ENCODE measurements around the gene WDFY1.

Gene WDFY1

DNA sequence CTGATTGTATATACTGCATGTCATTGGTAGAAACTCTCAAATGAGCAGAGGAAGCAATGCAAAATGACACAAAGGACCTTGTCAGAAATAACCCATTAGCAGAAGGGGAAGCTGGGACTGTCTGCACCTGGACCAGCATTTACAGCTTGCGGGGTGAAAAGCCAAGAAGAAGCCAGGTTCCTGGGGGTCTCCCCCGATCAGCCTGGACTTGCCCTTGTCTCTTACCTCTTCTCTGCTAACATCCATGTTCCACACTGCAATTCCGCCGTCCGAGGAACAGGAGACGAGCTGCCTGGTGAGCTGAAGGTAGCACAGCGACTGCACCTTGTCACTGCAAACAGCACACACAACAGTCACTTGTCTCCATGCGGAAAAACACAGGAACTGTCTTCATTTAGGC lies 51.1 kb downstream of the WDFY1 start:
- in situ Hi-C loops (cut with HindIII; ENCODE audit: low sequenced_read_pairs), result no loop called here
- TF ChIP-seq, protein P1, sequence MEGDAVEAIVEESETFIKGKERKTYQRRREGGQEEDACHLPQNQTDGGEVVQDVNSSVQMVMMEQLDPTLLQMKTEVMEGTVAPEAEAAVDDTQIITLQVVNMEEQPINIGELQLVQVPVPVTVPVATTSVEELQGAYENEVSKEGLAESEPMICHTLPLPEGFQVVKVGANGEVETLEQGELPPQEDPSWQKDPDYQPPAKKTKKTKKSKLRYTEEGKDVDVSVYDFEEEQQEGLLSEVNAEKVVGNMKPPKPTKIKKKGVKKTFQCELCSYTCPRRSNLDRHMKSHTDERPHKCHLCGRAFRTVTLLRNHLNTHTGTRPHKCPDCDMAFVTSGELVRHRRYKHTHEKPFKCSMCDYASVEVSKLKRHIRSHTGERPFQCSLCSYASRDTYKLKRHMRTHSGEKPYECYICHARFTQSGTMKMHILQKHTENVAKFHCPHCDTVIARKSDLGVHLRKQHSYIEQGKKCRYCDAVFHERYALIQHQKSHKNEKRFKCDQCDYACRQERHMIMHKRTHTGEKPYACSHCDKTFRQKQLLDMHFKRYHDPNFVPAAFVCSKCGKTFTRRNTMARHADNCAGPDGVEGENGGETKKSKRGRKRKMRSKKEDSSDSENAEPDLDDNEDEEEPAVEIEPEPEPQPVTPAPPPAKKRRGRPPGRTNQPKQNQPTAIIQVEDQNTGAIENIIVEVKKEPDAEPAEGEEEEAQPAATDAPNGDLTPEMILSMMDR (IDR thresholded peaks at IDR 0.05; ENCODE audit: low read depth, low read length), result no peak
- no peak for DNase-seq (ENCODE audit: low read depth, low spot score)
- H3K4me3 ChIP-seq (ENCODE audit: low read depth, low read length), result no peak overlapping the region

DNA sequence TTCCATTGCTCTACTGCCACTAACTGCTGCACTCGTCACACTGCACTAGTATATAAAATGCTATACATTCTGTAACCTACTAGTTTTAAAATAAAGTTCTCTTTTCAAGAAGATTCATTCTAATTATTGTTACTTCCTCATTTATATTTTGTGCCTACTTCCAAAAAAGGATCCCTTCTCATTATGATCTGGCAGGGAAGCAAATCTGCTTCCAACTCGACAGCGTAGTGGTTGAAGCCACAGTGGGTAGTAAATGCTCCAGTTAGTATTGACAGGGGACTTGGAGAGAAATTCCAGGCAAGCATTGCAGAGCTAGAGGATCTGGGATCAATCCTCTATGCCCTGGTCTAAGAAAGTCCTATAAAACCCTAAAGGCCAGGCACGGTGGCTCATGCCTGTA lies 54.4 kb downstream of the WDFY1 start:
- H3K4me3 ChIP-seq (ENCODE audit: low read depth, low read length), result no peak overlapping the region
- TF ChIP-seq, protein P1 (IDR thresholded peaks at IDR 0.05; ENCODE audit: low read depth, low read length), result no peak
- no peak for DNase-seq (ENCODE audit: low read depth, low spot score)
- in situ Hi-C loops (cut with HindIII; ENCODE audit: low sequenced_read_pairs), result no loop called here

DNA sequence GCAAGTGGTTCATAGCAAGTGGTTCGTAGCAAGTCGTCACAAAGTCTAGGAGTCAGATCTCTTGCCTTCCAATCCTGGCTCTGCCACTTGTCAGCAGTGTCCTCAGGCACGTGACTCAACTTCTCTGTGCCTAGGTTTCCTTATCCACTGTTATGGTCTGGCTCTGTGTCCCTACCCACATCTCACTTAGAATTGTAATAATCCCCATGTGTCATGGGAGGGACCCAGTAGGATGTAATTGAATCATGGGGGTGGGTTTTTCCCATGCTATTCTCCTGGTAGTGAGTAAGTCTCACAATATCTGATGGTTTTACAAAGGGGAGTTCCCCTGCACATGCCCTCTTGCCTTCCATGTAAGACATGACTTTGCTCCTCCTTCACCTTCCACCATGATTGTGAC lies 55.9 kb downstream of the WDFY1 start:
- in situ Hi-C loops (cut with HindIII; ENCODE audit: low sequenced_read_pairs), result no loop called here
- DNase-seq (ENCODE audit: low read depth, low spot score), result no peak
- TF ChIP-seq, protein P1 (IDR thresholded peaks at IDR 0.05; ENCODE audit: low read depth, low read length), result no peak
- no peak overlapping the region for H3K4me3 ChIP-seq (ENCODE audit: low read depth, low read length)

DNA sequence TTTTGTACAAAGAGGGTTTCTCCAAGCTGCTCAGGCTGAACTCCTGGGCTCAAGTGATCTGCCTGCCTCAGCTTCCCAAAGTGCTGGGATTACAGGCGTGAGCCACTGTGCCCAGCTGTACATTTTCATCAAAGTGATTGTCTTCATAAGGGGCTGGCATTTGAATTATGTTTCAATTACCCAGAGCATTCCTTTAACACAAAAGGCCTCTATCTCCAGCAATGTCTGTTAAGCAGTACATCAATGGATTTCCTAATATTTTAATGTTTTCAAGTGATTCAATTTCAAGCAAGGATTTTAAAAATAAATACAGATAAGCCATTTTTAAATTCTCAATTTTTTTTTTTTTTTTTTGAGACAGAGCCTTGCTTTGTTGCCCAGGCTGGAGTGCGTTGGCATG lies 56.9 kb downstream of the WDFY1 start:
- TF ChIP-seq, protein P1 (IDR thresholded peaks at IDR 0.05; ENCODE audit: low read depth, low read length), result no peak
- no peak overlapping the region for H3K4me3 ChIP-seq (ENCODE audit: low read depth, low read length)
- in situ Hi-C loops (cut with HindIII; ENCODE audit: low sequenced_read_pairs), result no loop called here
- no peak for DNase-seq (ENCODE audit: low read depth, low spot score)

DNA sequence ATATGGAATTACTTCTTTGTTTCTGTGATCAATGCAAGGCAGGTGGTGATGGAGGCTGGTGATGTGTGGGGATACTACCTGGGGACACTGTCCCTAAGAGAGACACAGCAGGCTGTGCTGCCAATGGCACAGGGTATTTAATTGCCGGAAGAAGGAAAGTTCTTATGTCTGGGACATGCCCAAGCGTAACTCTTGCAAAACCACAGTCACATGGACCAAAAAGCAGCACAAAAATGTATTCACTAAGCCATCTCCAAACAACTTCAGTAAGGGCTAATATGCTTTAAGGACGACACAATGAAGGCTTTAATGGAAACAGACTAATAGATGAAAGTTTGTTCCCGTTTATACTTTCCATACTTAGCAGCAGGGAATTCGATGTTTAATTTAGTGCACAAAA lies 58.0 kb downstream of the WDFY1 start:
- TF ChIP-seq, protein P1 (IDR thresholded peaks at IDR 0.05; ENCODE audit: low read depth, low read length), result no peak
- in situ Hi-C loops (cut with HindIII; ENCODE audit: low sequenced_read_pairs), result no loop called here
- DNase-seq (ENCODE audit: low read depth, low spot score), result peak; percentile 31
- H3K4me3 ChIP-seq (ENCODE audit: low read depth, low read length), result no peak overlapping the region

DNA sequence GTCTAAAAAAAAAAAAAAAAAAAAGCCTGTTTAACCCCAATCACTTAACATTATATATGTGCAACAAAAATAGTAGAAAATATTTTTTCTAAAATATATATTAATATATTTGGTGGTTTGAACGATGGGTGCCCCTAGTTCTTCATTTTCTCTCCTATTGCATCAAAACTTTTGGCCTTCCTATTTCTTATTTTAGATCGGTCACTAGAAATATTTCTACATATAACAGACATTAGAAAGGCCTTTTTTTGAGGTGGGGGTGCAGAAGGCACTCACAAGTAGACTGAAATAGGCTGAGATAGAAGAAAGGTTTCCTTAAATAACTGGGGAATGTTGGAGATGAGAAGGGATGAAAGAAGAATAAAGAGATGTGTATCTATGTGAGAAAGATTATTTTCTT lies 58.4 kb downstream of the WDFY1 start:
- TF ChIP-seq, protein P1 (IDR thresholded peaks at IDR 0.05; ENCODE audit: low read depth, low read length), result no peak
- in situ Hi-C loops (cut with HindIII; ENCODE audit: low sequenced_read_pairs), result no loop called here
- no peak for DNase-seq (ENCODE audit: low read depth, low spot score)
- no peak overlapping the region for H3K4me3 ChIP-seq (ENCODE audit: low read depth, low read length)

DNA sequence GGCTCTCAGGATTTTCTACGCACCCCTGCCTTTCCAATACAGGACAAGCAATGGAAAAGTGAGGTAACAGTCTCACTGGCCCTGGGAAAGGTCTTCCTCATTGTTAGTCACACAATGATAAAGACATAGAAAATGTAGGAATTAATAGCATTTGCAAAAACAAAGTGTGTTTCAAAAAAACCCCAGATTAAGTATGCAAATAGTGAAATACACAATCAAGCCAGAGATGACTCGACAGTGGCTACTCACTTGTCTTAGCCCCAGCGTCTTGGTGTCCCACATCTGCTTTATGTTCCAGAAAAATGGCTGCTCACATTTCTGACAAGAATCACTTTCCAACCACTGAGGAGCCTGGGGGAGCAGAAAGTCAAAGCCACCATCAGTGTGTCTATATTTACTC lies 60.7 kb downstream of the WDFY1 start:
- H3K4me3 ChIP-seq (ENCODE audit: low read depth, low read length), result no peak overlapping the region
- in situ Hi-C loops (cut with HindIII; ENCODE audit: low sequenced_read_pairs), result no loop called here

More for the DNA sequence above, 60.7 kb downstream of the WDFY1 start:
- TF ChIP-seq, protein P1 (IDR thresholded peaks at IDR 0.05; ENCODE audit: low read depth, low read length), result no peak
- no peak for DNase-seq (ENCODE audit: low read depth, low spot score)

All from astrocyte of the spinal cord (primary cell).